GM23338 (cell line): ENCODE data around the gene CCND1. TPM values are rescaled to one million over a fixed set of nuclear protein-coding genes. Genes with fewer than 3 reads are reported as not detected.

ENCODE experiments used
- CREB1 ChIP-seq: fragments of 250-450 bp; sonication (Bioruptor Pico); IDR thresholded peaks from 2 replicates; pipeline ENCODE4 v1.5.0; 2020; ENCODE audit warnings: low read depth, mild to moderate bottlenecking, moderate library complexity
- EZH2 ChIP-seq: fragments of 200-600 bp; sonication (generic); IDR thresholded peaks from one replicate; pipeline ENCODE4 v1.8.0; 2017; ENCODE audit warnings: antibody characterized with exemption, mild to moderate bottlenecking, low read depth; ENCODE audit not compliant: unreplicated experiment
- EZH2phosphoT487 ChIP-seq: fragments of 200-600 bp; sonication (generic); IDR thresholded peaks from one replicate; pipeline ENCODE4 v1.8.1; 2018; ENCODE audit warnings: antibody characterized with exemption; ENCODE audit not compliant: unreplicated experiment
- NANOG ChIP-seq: IDR thresholded peaks from 2 replicates; pipeline ENCODE4 v1.6.1; 2016; ENCODE audit warnings: antibody characterized with exemption, borderline replicate concordance
- POLR2AphosphoS5 ChIP-seq: IDR thresholded peaks from 2 replicates; pipeline ENCODE4 v1.6.1; 2016; ENCODE audit warnings: antibody characterized with exemption, low read depth
- STAT1 ChIP-seq: IDR thresholded peaks from one replicate; pipeline ENCODE4 v1.6.1; 2016; ENCODE audit warnings: antibody characterized with exemption; ENCODE audit not compliant: unreplicated experiment
- ZNF114 ChIP-seq: fragments of 250-450 bp; sonication (Bioruptor Pico); IDR thresholded peaks from 2 replicates; pipeline ENCODE4 v1.5.0; 2020; ENCODE audit warnings: mild to moderate bottlenecking, moderate library complexity
- ZNF331 ChIP-seq: fragments of 250-450 bp; sonication (Bioruptor Pico); IDR thresholded peaks from 2 replicates; pipeline ENCODE4 v1.5.0; 2020; ENCODE audit warnings: low read depth, mild to moderate bottlenecking, moderate library complexity
- polyA plus RNA-seq: library from polyadenylated mRNA; unstranded; fragments of >200 nt; fragmentation: Nextera tagmentation; extraction: Ambion mirVana; gene quantifications from 2 replicates; pipeline ENCODE4 v1.2.1, GENCODE V29; 2016
- total RNA-seq: library from RNA; depleted of rRNA; stranded (reverse); fragments of >200 nt; shearing (Covaris generic); gene quantifications from 2 replicates; pipeline ENCODE4 v1.2.3, GENCODE V29; 2014
- TF ChIP-seq, protein P1 (sequence below): fragments of 250-450 bp; sonication (Bioruptor Pico); IDR thresholded peaks from 2 replicates; pipeline ENCODE4 v1.5.0; 2020; ENCODE audit warnings: mild to moderate bottlenecking, moderate library complexity
- TF ChIP-seq, protein P2 (sequence below), 2 experiments: fragments of 200-600 bp in 1 of 2; sonication (generic) in 1 of 2; conservative IDR thresholded peaks; 2 replicates each; pipeline versions ENCODE4 v1.5.1 to v1.6.1; 2016 to 2017; ENCODE audit warnings: antibody characterized with exemption in 2 of 2, low read depth in 2 of 2, mild to moderate bottlenecking in 2 of 2, moderate library complexity in 1 of 2
- TF ChIP-seq, protein P3 (sequence below): IDR thresholded peaks from one replicate; pipeline ENCODE4 v1.6.1; 2018; ENCODE audit warnings: antibody characterized with exemption; ENCODE audit not compliant: unreplicated experiment

CCND1 gene
- total and polyA plus RNA-seq, 2 experiments from 2014 or later = 109 to 183 TPM

DNA sequence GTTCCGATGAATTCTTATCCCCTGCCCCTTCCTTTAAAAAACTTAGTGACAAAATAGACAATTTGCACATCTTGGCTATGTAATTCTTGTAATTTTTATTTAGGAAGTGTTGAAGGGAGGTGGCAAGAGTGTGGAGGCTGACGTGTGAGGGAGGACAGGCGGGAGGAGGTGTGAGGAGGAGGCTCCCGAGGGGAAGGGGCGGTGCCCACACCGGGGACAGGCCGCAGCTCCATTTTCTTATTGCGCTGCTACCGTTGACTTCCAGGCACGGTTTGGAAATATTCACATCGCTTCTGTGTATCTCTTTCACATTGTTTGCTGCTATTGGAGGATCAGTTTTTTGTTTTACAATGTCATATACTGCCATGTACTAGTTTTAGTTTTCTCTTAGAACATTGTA lies 12.0 kb downstream of the CCND1 start (continued):
- TF ChIP-seq, protein P1, sequence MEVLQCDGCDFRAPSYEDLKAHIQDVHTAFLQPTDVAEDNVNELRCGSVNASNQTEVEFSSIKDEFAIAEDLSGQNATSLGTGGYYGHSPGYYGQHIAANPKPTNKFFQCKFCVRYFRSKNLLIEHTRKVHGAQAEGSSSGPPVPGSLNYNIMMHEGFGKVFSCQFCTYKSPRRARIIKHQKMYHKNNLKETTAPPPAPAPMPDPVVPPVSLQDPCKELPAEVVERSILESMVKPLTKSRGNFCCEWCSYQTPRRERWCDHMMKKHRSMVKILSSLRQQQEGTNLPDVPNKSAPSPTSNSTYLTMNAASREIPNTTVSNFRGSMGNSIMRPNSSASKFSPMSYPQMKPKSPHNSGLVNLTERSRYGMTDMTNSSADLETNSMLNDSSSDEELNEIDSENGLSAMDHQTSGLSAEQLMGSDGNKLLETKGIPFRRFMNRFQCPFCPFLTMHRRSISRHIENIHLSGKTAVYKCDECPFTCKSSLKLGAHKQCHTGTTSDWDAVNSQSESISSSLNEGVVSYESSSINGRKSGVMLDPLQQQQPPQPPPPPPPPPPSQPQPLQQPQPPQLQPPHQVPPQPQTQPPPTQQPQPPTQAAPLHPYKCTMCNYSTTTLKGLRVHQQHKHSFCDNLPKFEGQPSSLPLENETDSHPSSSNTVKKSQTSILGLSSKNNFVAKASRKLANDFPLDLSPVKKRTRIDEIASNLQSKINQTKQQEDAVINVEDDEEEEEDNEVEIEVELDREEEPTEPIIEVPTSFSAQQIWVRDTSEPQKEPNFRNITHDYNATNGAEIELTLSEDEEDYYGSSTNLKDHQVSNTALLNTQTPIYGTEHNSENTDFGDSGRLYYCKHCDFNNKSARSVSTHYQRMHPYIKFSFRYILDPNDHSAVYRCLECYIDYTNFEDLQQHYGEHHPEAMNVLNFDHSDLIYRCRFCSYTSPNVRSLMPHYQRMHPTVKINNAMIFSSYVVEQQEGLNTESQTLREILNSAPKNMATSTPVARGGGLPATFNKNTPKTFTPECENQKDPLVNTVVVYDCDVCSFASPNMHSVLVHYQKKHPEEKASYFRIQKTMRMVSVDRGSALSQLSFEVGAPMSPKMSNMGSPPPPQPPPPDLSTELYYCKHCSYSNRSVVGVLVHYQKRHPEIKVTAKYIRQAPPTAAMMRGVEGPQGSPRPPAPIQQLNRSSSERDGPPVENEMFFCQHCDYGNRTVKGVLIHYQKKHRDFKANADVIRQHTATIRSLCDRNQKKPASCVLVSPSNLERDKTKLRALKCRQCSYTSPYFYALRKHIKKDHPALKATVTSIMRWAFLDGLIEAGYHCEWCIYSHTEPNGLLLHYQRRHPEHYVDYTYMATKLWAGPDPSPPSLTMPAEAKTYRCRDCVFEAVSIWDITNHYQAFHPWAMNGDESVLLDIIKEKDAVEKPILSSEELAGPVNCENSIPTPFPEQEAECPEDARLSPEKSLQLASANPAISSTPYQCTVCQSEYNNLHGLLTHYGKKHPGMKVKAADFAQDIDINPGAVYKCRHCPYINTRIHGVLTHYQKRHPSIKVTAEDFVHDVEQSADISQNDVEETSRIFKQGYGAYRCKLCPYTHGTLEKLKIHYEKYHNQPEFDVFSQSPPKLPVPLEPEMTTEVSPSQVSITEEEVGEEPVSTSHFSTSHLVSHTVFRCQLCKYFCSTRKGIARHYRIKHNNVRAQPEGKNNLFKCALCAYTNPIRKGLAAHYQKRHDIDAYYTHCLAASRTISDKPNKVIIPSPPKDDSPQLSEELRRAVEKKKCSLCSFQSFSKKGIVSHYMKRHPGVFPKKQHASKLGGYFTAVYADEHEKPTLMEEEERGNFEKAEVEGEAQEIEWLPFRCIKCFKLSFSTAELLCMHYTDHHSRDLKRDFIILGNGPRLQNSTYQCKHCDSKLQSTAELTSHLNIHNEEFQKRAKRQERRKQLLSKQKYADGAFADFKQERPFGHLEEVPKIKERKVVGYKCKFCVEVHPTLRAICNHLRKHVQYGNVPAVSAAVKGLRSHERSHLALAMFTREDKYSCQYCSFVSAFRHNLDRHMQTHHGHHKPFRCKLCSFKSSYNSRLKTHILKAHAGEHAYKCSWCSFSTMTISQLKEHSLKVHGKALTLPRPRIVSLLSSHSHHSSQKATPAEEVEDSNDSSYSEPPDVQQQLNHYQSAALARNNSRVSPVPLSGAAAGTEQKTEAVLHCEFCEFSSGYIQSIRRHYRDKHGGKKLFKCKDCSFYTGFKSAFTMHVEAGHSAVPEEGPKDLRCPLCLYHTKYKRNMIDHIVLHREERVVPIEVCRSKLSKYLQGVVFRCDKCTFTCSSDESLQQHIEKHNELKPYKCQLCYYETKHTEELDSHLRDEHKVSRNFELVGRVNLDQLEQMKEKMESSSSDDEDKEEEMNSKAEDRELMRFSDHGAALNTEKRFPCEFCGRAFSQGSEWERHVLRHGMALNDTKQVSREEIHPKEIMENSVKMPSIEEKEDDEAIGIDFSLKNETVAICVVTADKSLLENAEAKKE (CRISPR knock-in tag) = no peak
- TF ChIP-seq, protein P2, sequence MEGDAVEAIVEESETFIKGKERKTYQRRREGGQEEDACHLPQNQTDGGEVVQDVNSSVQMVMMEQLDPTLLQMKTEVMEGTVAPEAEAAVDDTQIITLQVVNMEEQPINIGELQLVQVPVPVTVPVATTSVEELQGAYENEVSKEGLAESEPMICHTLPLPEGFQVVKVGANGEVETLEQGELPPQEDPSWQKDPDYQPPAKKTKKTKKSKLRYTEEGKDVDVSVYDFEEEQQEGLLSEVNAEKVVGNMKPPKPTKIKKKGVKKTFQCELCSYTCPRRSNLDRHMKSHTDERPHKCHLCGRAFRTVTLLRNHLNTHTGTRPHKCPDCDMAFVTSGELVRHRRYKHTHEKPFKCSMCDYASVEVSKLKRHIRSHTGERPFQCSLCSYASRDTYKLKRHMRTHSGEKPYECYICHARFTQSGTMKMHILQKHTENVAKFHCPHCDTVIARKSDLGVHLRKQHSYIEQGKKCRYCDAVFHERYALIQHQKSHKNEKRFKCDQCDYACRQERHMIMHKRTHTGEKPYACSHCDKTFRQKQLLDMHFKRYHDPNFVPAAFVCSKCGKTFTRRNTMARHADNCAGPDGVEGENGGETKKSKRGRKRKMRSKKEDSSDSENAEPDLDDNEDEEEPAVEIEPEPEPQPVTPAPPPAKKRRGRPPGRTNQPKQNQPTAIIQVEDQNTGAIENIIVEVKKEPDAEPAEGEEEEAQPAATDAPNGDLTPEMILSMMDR (conservative IDR thresholded peaks at IDR 0.05; ENCODE audit: low read depth in 2 of 2) = no peak
- TF ChIP-seq, protein P3, sequence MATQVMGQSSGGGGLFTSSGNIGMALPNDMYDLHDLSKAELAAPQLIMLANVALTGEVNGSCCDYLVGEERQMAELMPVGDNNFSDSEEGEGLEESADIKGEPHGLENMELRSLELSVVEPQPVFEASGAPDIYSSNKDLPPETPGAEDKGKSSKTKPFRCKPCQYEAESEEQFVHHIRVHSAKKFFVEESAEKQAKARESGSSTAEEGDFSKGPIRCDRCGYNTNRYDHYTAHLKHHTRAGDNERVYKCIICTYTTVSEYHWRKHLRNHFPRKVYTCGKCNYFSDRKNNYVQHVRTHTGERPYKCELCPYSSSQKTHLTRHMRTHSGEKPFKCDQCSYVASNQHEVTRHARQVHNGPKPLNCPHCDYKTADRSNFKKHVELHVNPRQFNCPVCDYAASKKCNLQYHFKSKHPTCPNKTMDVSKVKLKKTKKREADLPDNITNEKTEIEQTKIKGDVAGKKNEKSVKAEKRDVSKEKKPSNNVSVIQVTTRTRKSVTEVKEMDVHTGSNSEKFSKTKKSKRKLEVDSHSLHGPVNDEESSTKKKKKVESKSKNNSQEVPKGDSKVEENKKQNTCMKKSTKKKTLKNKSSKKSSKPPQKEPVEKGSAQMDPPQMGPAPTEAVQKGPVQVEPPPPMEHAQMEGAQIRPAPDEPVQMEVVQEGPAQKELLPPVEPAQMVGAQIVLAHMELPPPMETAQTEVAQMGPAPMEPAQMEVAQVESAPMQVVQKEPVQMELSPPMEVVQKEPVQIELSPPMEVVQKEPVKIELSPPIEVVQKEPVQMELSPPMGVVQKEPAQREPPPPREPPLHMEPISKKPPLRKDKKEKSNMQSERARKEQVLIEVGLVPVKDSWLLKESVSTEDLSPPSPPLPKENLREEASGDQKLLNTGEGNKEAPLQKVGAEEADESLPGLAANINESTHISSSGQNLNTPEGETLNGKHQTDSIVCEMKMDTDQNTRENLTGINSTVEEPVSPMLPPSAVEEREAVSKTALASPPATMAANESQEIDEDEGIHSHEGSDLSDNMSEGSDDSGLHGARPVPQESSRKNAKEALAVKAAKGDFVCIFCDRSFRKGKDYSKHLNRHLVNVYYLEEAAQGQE = no peak
- TF ChIP-seq STAT1 (no peak), EZH2phosphoT487 (no peak), ZNF114 (CRISPR knock-in tag) (no peak), CREB1 (CRISPR knock-in tag) (no peak), NANOG (no peak), ZNF331 (no peak), EZH2 (no peak), POLR2AphosphoS5 (no peak)
